Heart left ventricle (tissue), 13 donors: ENCODE results near the gene INTS6L.

Experiments
- CTCF ChIP-seq, 12 donors: fragments of 200-600 bp; sonication (generic) in 4 of 12; IDR thresholded peaks; one replicate each; pipeline versions ENCODE4 v1.5.0 to v1.8.0; 2018 to 2022; ENCODE audit warnings: antibody characterized with exemption in 12 of 12, mild to moderate bottlenecking in 5 of 12
- POLR2A ChIP-seq, 2 donors: fragments of 450-650 bp; IDR thresholded peaks; one replicate each; pipeline ENCODE4 v1.6.1; 2017; ENCODE audit warnings: antibody characterized with exemption in 2 of 2, mild to moderate bottlenecking in 2 of 2, moderate library complexity in 2 of 2
- donor health status: ischemic (EF 13 %, LVEDD 7.1; RV severe dilation, severe dysfunction).
- donor health status: DM: no; HTN: yes; CAD: no.
- donor health status: DM: no; HTN: no; CAD: no.
- donor health status: ischemic (EF 25% LVEDD 6.9; RV normal size, moderate dysfunction).
- donor health status: ischemic (EF 25% LVEDD 5.7; RV mildly dilated, moderate dysfunction).
- donor health status: ischemic (EF 35%, LVEDD 5.7; RV mildly dilated, moderate dysfunction).
- donor health status: nonischemic (EF 11% LVEDD 7.7; RV severe dilation, severe dysfunction).
- donor health status: DM: yes; HTN: yes; CAD: no.
- donor health status: PGD.
- donor health status: ischemic (EF 29% LVEDD 5.4; RV normal size, mild dysfunction).
- donor health status: nonischemic (EF 23%, LVEDD 6.1; RV moderate dilation, normal function).

- TF ChIP-seq CTCF (IDR thresholded peaks at IDR 0.05): no peak
- no peak for TF ChIP-seq POLR2A (IDR thresholded peaks at IDR 0.05)
Observed at GRCh38 chrX:135629342-135629741, 108.9 kb downstream of the INTS6L start.
